ENCODE measurements around the gene ATRIP. TPM values are rescaled to one million over a fixed set of nuclear protein-coding genes. Genes with fewer than 3 reads are reported as not detected.

The ATRIP gene
- total and polyA plus RNA-seq, 10 of the 15 experiments (the other 5 are each of a cell fraction or from before 2014, with no cell fraction given) = 1.4 to 16.0 (median 10.1) TPM

GRCh38 chr3:48472923-48473616 is 26.5 kb downstream of the ATRIP start (continued):
- peak; percentile 31 for TF ChIP-seq E4F1 (IDR thresholded peaks at IDR 0.05; ENCODE audit: borderline replicate concordance, partially characterized antibody)
- TF ChIP-seq POLR2AphosphoS5 (IDR thresholded peaks at IDR 0.05; ENCODE audit: low read length) = peak; percentile 93
- no peak for TF ChIP-seq SPI1 (IDR thresholded peaks at IDR 0.05; ENCODE audit: borderline replicate concordance, insufficient read depth, low read depth, low read length)
- TF ChIP-seq SIN3A (IDR thresholded peaks at IDR 0.05; ENCODE audit: low read depth, low read length) = peak; percentile 65; the same call in 1 of the 2 replicates
- no peak for TF ChIP-seq CHD1 (IDR thresholded peaks at IDR 0.05; ENCODE audit: low read depth, low read length)
- TF ChIP-seq MEF2B (IDR thresholded peaks at IDR 0.05; ENCODE audit: partially characterized antibody, poor library complexity, severe bottlenecking) = peak; percentile 70
- no peak for TF ChIP-seq HDAC2 (IDR thresholded peaks at IDR 0.05)
- peak; percentile 58; the same call in 1 of the 2 replicates for TF ChIP-seq RFX5 (IDR thresholded peaks at IDR 0.05; ENCODE audit: low read depth, low read length)
- 0 out of 2 replicates have a peak, but pooled peaks have one; percentile 20 for TF ChIP-seq REST (IDR thresholded peaks at IDR 0.05; ENCODE audit: low read depth, low read length)
- TF ChIP-seq POLR2AphosphoS2 (IDR thresholded peaks at IDR 0.05; ENCODE audit: low read depth, low read length) = no peak
- no peak for TF ChIP-seq CEBPB (IDR thresholded peaks at IDR 0.05; ENCODE audit: borderline replicate concordance in 1 of 2, low read depth in 2 of 2, low read length in 2 of 2)
- no peak for TF ChIP-seq BRCA1 (IDR thresholded peaks at IDR 0.05; ENCODE audit: low read depth, low read length)
- TF ChIP-seq JUND (IDR thresholded peaks at IDR 0.05; ENCODE audit: low read depth, low read length) = peak; percentile 67; the same call in 1 of the 2 replicates
- TF ChIP-seq ELK1 (IDR thresholded peaks at IDR 0.05; ENCODE audit: low read depth, low read length) = peak; percentile 62; the same call in 1 of the 2 replicates
- TF ChIP-seq BCL3 (IDR thresholded peaks at IDR 0.05; ENCODE audit: borderline replicate concordance, insufficient read depth, low read depth, low read length, poor library complexity, severe bottlenecking) = peak; percentile 35
- TF ChIP-seq EGR1 (IDR thresholded peaks at IDR 0.05; ENCODE audit: borderline replicate concordance in 1 of 2, low read depth in 2 of 2, low read length in 2 of 2) = peak in 1 of 2 experiments; percentile 65; a peak in 2 of 3 replicates
- peak; percentile 72 for TF ChIP-seq NR2F1 (conservative IDR thresholded peaks at IDR 0.05)
- TF ChIP-seq ZZZ3 (IDR thresholded peaks at IDR 0.05; ENCODE audit: control insufficient read depth, insufficient read length, low read depth) = no peak
- peak; percentile 45; the same call in 1 of the 2 replicates for TF ChIP-seq LARP7 (IDR thresholded peaks at IDR 0.05)
- peak; percentile 57; the same call in 1 of the 2 replicates for TF ChIP-seq MAX (IDR thresholded peaks at IDR 0.05; ENCODE audit: low read depth, low read length)

All from GM12878 (cell line).